Prostate gland (tissue), 2 donors: ENCODE measurements around the gene PTH2R.
"Not testable (repeated sequence)": the region's sequence is repeated elsewhere in the genome, so short reads cannot be mapped to it uniquely, and the experiment has no call there.

ENCODE experiments used
- CTCF ChIP-seq, 4 experiments: fragments of 200-600 bp in 2 of 4; fragments of 450-650 bp in 2 of 4; sonication (generic) in 2 of 4; IDR thresholded peaks; 1 replicate in 3 of 4; 2 replicates in 1 of 4; pipeline ENCODE4 v1.5.1; 2016 to 2019; ENCODE audit warnings: antibody characterized with exemption in 4 of 4, mild to moderate bottlenecking in 2 of 4, moderate library complexity in 2 of 4
- POLR2A ChIP-seq: fragments of 450-650 bp; IDR thresholded peaks from one replicate; pipeline ENCODE4 v1.6.1; 2016; ENCODE audit warnings: antibody characterized with exemption, mild to moderate bottlenecking
- POLR2AphosphoS5 ChIP-seq: sonication (generic); formaldehyde crosslinking; IDR thresholded peaks from one replicate; pipeline ENCODE4 v1.6.1; 2017; ENCODE audit warnings: antibody characterized with exemption

DNA sequence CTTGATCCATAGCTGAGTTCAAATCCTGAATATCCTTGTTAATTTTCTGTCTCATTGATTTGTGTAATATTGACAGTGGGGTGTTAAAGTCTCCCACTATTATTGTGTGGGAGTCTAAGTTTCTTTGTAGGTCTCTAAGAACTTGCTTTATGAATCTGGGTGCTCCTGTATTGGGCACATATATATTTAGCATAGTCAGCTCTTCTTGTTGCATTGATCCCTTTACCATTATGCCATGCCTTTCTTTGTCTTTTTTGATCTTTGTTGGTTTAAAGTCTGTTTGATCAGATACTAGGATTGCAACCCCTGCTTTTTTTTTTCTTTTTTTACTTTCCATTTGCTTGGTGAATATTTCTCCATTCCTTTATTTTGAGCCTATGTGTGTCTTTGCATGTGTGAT is 116.5 kb downstream of the PTH2R start:
- not testable (repeated sequence) for TF ChIP-seq CTCF (IDR thresholded peaks at IDR 0.05); POLR2A; POLR2AphosphoS5
